Smooth muscle cell (in vitro differentiated cells): Measurements from ENCODE around the gene TANC1. TPM values are rescaled to one million over a fixed set of nuclear protein-coding genes. Genes with fewer than 3 reads are reported as not detected.
A peak's percentile ranks its signal among the peaks of the same experiment; 100 is the strongest.

Experiments
- DNase-seq: peaks from one replicate; lab custom pipeline; 2025; ENCODE audit not compliant: unreplicated experiment; lab: John Stamatoyannopoulos, UW
- H2AFZ ChIP-seq: fragments of 200-600 bp; sonication (generic); 2 replicates; pipeline ENCODE4 v1.6.0; 2016; ENCODE audit warnings: antibody characterized with exemption, low read depth, mild to moderate bottlenecking
- H3F3A ChIP-seq: fragments of 200-600 bp; sonication (generic); 2 replicates; pipeline ENCODE4 v1.6.0; 2017; ENCODE audit warnings: antibody characterized with exemption, low read depth
- H3K27ac ChIP-seq: fragments of 200-600 bp; sonication (generic); 2 replicates; pipeline ENCODE4 v1.5.1; 2016; ENCODE audit warnings: low read depth, mild to moderate bottlenecking
- H3K27me3 ChIP-seq: fragments of 200-600 bp; sonication (generic); 2 replicates; pipeline ENCODE4 v1.6.1; 2016; ENCODE audit warnings: low read depth, mild to moderate bottlenecking
- H3K36me3 ChIP-seq: fragments of 200-600 bp; sonication (generic); 2 replicates; pipeline ENCODE4 v1.5.1; 2016; ENCODE audit warnings: low read depth
- H3K4me1 ChIP-seq: fragments of 200-600 bp; sonication (generic); 2 replicates; pipeline ENCODE4 v1.5.1; 2016; ENCODE audit warnings: low read depth
- H3K4me2 ChIP-seq: fragments of 200-600 bp; sonication (generic); 2 replicates; pipeline ENCODE4 v1.6.0; 2016; ENCODE audit warnings: mild to moderate bottlenecking
- H3K4me3 ChIP-seq: fragments of 200-600 bp; sonication (generic); 2 replicates; pipeline ENCODE4 v1.5.1; 2016; ENCODE audit warnings: mild to moderate bottlenecking
- H3K79me2 ChIP-seq: fragments of 200-600 bp; sonication (generic); 2 replicates; pipeline ENCODE4 v1.6.0; 2016; ENCODE audit warnings: low read depth, mild to moderate bottlenecking
- H3K9ac ChIP-seq: fragments of 200-600 bp; sonication (generic); 2 replicates; pipeline ENCODE4 v1.6.0; 2016; ENCODE audit warnings: low read depth
- H3K9me3 ChIP-seq: fragments of 200-600 bp; sonication (generic); replicated peaks from 2 replicates; pipeline ENCODE4 v1.5.1; 2016; ENCODE audit warnings: low read depth
- H4K20me1 ChIP-seq: fragments of 200-600 bp; sonication (generic); 2 replicates; pipeline ENCODE4 v1.6.0; 2016; ENCODE audit warnings: low read depth
- WGBS: methylation state at CpG from one replicate; pipeline ENCODE4 v1.1.7; 2016; ENCODE audit warnings: low lambda C conversion rate; 5-methylcytosine and 5-hydroxymethylcytosine counted together
- polyA plus RNA-seq: library from polyadenylated mRNA; unstranded; fragments of >200 nt; fragmentation: Nextera tagmentation; extraction: Ambion mirVana; gene quantifications from 2 replicates; pipeline ENCODE4 v1.2.1, GENCODE V29; 2016
- total RNA-seq: library from RNA; depleted of rRNA; stranded (reverse); fragments of >200 nt; gene quantifications from 2 replicates; pipeline ENCODE4 v1.2.3, GENCODE V29; 2014
- TF ChIP-seq, protein P1 (sequence below): fragments of 200-600 bp; sonication (generic); IDR thresholded peaks from 2 replicates; pipeline ENCODE4 v1.5.1; 2017; ENCODE audit warnings: borderline replicate concordance, mild to moderate bottlenecking, antibody characterized with exemption; ENCODE audit not compliant: insufficient read depth, poor library complexity, severe bottlenecking

TANC1 gene
- total and polyA plus RNA-seq, 2 experiments from 2014 or later: 9.1 to 30.8 TPM

DNA sequence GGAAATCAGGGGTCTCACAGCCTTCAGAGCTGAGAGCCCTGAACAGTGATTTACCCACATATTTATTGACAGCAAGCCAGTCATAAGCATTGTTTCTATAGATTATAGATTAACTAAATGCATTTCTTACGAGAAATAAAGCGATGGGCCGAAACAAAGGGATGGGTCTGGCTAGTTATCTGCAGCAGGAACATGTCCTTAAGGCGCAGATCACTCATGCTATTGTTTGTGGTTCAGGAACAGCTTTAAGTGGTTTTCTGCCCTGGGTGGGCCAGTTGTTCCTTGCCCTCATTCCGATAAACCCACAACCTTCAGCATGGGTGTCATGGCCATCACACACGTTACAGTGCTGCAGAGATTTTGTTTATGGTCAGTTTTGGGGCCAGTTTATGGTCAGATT is 36.4 kb downstream of the TANC1 start:
- no peak overlapping the region for H2AFZ ChIP-seq
- TF ChIP-seq, protein P1, sequence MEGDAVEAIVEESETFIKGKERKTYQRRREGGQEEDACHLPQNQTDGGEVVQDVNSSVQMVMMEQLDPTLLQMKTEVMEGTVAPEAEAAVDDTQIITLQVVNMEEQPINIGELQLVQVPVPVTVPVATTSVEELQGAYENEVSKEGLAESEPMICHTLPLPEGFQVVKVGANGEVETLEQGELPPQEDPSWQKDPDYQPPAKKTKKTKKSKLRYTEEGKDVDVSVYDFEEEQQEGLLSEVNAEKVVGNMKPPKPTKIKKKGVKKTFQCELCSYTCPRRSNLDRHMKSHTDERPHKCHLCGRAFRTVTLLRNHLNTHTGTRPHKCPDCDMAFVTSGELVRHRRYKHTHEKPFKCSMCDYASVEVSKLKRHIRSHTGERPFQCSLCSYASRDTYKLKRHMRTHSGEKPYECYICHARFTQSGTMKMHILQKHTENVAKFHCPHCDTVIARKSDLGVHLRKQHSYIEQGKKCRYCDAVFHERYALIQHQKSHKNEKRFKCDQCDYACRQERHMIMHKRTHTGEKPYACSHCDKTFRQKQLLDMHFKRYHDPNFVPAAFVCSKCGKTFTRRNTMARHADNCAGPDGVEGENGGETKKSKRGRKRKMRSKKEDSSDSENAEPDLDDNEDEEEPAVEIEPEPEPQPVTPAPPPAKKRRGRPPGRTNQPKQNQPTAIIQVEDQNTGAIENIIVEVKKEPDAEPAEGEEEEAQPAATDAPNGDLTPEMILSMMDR: no peak
- no peak overlapping the region for H3K27ac ChIP-seq
- no peak overlapping the region for H3K9ac ChIP-seq
- over 99% methylated on average over 6 of the region's 6 CpGs for WGBS
- no peak overlapping the region for H3K4me3 ChIP-seq
- H4K20me1 ChIP-seq: peaks cover 85% of the 10 kb centered on the region
- peaks cover 3% of the 10 kb centered on the region for H3K4me1 ChIP-seq
- peaks cover 8% of the 10 kb centered on the region for H3F3A ChIP-seq
- H3K9me3 ChIP-seq: no peaks in the 10 kb centered on the region
- H3K27me3 ChIP-seq: no peaks in the 10 kb centered on the region
- peaks cover 42% of the 10 kb centered on the region for H3K79me2 ChIP-seq
- no peak overlapping the region for H3K4me2 ChIP-seq
- DNase-seq: no peak
- no peaks in the 10 kb centered on the region for H3K36me3 ChIP-seq

DNA sequence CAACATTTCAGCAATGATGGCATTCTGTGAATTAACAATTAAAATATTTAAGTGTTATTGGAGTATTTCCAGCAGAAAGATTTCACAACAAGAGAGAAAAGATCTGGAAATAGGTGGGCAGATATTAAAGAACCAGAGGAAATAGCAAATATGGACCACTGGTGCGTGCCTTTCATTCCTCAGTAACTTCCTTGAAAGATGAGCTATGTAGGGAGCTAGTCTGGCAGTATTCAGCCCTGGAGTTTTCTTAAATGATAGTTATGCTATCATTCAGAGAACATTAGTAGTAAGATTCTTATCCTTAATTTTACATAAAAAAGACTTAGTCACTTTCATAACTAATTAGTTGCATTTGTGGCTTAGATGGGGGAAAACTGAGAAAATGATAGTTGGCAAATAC is 41.5 kb downstream of the TANC1 start:
- TF ChIP-seq, protein P1: no peak
- Histone ChIP-seq H3K9ac (no peak overlapping the region), H4K20me1 (peaks cover 67% of the 10 kb centered on the region), H3K27me3 (no peaks in the 10 kb centered on the region), H3K36me3 (no peaks in the 10 kb centered on the region), H3K4me1 (peaks cover 12% of the 10 kb centered on the region), H2AFZ (no peak overlapping the region), H3K9me3 (no peaks in the 10 kb centered on the region), H3K79me2 (peaks cover 47% of the 10 kb centered on the region), H3F3A (peaks cover 11% of the 10 kb centered on the region), H3K4me2 (peak overlapping the region; percentile 69), H3K27ac (peak overlapping the region; percentile 77), H3K4me3 (no peak overlapping the region)
- DNase-seq: no peak
- 90% methylated on average over 1 of the region's 1 CpG for WGBS

DNA sequence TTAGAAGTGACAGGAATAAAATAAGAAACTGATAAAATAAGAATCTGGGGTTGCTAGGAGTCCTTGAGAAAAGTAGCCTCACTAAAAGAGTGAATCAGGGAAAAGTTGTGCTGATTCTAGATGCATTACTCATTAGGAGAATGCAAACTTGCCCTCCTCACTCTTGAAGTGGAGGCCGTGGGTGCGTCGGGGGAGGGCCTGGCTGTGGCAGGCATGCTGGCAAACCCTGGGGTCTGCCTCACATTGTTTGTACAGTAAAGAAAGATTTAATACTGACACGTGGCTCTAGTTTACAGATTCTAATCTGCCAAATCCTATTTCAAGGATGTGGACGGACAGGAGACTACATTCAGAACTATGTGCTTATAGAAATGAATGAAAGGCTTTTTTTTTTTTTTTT is 41.9 kb downstream of the TANC1 start:
- Histone ChIP-seq H3K4me3 (no peak overlapping the region), H4K20me1 (peaks cover 63% of the 10 kb centered on the region), H3K27me3 (no peaks in the 10 kb centered on the region), H3K4me2 (peak overlapping the region; percentile 69), H3F3A (peaks cover 11% of the 10 kb centered on the region), H3K9me3 (no peaks in the 10 kb centered on the region), H3K9ac (no peak overlapping the region), H3K4me1 (peaks cover 12% of the 10 kb centered on the region), H2AFZ (no peak overlapping the region), H3K27ac (peak overlapping the region; percentile 77), H3K36me3 (no peaks in the 10 kb centered on the region), H3K79me2 (peaks cover 43% of the 10 kb centered on the region)
- TF ChIP-seq, protein P1: no peak
- DNase-seq: no peak
- 15% methylated on average over 5 of the region's 5 CpGs for WGBS

DNA sequence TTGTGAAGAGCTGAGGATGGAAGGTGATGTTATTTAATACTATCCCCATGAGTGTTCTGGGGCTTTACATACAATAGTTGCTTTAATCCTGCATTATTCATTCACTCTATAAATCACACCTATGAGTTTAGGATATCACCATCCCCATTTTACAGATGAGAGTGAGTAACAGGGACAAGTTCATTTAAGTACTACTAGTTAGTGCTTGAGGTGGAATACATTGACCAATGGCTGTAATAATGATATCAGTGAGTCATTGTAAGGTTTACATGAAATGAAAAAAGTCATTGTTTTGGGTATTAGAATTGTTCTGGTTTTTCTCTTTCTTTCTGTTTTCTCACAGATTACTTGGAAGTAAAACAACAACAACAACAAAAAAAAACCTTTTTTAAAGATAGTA is 42.5 kb downstream of the TANC1 start:
- Histone ChIP-seq H3K4me3 (no peak overlapping the region), H3K4me1 (peaks cover 12% of the 10 kb centered on the region), H3K27ac (peak overlapping the region; percentile 77), H3K79me2 (peaks cover 42% of the 10 kb centered on the region), H3K27me3 (no peaks in the 10 kb centered on the region), H3K36me3 (no peaks in the 10 kb centered on the region), H3K4me2 (no peak overlapping the region), H4K20me1 (peaks cover 59% of the 10 kb centered on the region), H3K9me3 (peaks cover 5% of the 10 kb centered on the region), H2AFZ (no peak overlapping the region), H3K9ac (no peak overlapping the region), H3F3A (peaks cover 11% of the 10 kb centered on the region)
- no peak for DNase-seq
- TF ChIP-seq, protein P1: no peak
